ENCODE measurements around the gene HAO2.

HAO2 gene

GRCh38 chr1:119431836-119432235 is 63.3 kb downstream of the HAO2 start:
- DNase-seq (ENCODE audit: low read depth in 2 of 2, low spot score in 1 of 2), result no peak

GRCh38 chr1:119435052-119435451 is 66.5 kb downstream of the HAO2 start:
- no peak for DNase-seq (ENCODE audit: low read depth in 2 of 2, low spot score in 1 of 2)

GRCh38 chr1:119438761-119439160 is 70.2 kb downstream of the HAO2 start:
- DNase-seq (ENCODE audit: low read depth in 2 of 2, low spot score in 1 of 2), result no peak

GRCh38 chr1:119440721-119441307 is 72.2 kb downstream of the HAO2 start:
- DNase-seq (ENCODE audit: low read depth in 2 of 2, low spot score in 1 of 2), result no peak

- no peak for DNase-seq (ENCODE audit: low read depth in 2 of 2, low spot score in 1 of 2)
Observed at GRCh38 chr1:119442756-119443155, 74.2 kb downstream of the HAO2 start.

All from stimulated activated CD8-positive, alpha-beta memory T cell treated with anti-CD3 and anti-CD28 coated beads, Interleukin-4, amount 100 ng/mL, for 1 hour (primary cell).